GM18498 (cell line): ENCODE results near the gene PLEKHG4.
A peak's percentile ranks its signal among the peaks of the same experiment; 100 is the strongest.

Source experiments
- ATAC-seq: cut with Tn5 transposase; IDR thresholded peaks from one replicate; pipeline ENCODE4 v1.9.1; 2021; ENCODE audit warnings: mild to moderate bottlenecking, moderate library complexity; ENCODE audit not compliant: unreplicated experiment

Gene PLEKHG4

DNA sequence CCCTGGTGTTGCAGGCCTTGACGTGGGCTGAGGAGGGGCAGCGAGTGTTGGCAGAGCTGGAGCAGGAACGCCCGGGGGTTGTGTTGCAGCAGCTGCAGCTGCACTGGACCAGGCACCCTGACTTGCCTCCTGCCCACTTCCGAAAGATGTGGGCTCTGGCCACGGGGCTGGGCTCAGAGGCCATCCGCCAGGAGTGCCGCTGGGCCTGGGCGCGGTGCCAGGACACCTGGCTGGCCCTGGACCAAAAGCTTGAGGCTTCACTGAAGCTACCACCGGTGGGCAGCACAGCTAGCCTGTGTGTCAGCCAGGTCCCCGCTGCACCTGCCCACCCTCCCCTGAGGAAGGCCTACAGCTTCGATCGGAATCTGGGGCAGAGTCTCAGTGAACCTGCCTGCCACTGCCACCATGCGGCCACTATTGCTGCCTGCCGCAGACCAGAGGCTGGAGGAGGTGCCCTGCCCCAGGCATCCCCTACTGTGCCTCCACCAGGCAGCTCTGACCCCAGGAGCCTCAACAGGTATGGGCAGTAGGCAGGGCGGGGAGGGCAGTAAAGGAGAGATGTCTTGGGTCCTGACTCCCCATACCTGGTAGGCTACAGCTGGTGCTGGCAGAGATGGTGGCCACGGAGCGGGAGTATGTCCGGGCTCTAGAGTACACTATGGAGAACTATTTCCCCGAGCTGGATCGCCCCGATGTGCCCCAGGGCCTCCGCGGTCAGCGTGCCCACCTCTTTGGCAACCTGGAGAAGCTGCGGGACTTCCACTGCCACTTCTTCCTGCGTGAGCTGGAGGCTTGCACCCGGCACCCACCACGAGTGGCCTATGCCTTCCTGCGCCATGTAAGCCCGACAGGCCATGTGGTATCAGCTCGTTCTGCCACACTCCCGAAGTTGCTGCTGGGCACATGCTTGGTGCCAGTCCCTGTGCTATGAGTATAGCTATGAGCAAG, 5.6 kb downstream of the PLEKHG4 start:
- no peak for ATAC-seq

DNA sequence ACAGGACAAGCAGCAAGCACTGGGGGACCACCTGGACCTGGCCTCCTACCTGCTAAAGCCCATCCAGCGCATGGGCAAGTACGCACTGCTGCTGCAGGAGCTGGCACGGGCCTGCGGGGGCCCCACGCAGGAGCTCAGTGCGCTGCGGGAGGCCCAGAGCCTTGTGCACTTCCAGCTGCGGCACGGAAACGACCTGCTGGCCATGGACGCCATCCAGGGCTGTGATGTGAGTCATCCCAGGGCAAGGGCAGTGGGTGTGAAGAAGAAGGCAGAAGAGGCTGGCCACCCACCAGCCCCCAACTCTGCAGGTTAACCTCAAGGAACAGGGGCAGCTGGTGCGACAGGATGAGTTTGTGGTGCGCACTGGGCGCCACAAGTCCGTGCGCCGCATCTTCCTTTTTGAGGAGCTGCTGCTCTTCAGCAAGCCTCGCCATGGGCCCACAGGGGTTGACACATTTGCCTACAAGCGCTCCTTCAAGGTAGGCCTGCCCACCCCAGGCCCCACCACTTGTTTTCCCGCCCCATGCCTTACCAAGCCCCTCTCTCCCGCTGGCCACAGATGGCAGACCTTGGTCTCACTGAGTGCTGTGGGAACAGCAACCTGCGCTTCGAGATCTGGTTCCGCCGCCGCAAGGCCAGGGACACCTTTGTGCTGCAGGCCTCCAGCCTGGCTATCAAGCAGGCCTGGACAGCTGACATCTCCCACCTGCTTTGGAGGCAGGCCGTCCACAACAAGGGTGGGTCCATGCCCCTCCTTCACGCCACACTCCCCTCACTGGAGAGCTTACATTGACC, 7.3 kb downstream of the PLEKHG4 start:
- no peak for ATAC-seq

DNA sequence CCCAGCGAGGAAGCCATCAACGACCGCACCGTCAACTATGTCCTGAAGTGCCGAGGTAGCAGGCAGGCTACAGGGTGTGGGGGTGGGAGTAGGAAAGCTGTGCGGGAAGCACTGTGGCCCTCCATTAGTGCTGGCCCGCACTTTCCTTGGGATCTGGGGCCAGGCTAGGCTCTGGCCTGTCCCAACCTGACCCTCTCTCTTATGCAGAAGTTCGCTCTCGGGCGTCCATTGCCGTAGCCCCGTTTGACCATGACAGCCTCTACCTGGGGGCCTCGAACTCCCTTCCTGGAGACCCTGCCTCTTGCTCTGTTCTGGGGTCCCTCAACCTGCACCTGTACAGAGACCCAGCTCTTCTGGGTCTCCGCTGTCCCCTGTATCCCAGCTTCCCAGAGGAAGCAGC, 8.6 kb downstream of the PLEKHG4 start:
- no peak for ATAC-seq

DNA sequence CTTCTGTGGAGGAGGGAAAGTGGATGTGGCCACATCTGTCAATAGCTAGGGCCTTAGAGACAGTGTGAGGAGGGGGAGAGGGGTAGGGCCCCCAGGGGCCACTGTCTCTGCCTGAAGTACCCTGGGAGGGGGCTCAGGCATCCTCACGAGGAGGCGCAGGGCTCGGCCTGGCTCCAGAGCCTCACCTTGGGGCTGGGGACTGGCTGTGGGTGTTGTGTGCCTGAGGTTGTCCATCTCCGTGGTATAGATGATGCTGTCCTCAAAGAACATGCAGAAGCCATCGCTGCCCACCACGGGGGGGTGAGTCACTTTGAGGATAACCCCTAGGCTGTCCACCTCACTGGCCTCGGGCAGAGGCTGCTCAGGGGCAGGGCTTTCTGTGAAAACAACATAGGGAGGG, 12.1 kb downstream of the PLEKHG4 start:
- ATAC-seq: no peak

DNA sequence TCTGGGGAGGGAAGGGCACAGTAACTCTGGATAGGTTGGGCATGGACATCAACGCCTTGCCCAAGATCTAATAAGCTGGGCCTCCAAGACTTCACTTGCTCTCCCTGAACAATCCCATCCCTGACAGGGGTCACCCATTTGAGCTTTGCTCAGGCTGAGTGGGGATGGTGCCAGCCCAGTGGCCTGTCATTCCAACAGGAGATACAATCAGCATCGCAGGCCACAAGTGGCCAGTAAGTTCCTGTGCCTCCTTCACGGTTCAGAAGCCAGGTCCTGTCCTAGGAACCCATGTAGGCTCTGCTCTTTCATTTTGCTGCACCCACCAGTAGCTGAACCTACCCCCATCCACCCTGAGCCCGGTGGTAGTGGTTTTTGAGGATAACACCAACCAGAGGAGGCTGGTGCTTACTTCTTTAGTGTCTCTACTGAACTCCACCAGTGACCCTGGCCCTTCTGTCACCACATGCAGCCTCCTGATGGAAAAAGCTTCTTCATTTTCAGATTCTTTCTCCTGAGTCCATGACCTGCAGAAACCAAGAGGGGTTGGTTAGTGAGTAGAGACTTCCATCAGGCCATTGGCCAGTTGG, 14.9 kb downstream of the PLEKHG4 start:
- no peak for ATAC-seq

DNA sequence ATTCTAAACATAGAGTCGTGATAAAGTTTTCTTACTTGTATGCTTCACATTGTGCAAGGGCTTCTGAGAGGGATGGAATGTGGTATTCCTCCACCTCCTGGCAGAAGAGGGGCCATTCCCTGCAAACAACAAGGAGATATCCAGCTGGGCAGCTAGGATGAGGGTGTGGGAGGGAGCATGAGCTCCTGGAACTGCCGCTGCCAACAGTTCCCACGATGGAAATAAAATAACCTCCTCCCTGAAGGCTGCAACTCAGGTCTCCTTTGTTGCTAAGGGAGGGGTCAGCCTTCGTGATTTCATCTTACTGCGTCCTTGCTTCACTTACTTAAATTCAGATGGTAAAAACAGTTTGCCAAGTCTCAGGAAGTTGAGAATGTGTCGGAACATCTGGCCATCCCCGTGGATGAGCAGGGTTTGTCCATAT, 15.6 kb downstream of the PLEKHG4 start:
- no peak for ATAC-seq

DNA sequence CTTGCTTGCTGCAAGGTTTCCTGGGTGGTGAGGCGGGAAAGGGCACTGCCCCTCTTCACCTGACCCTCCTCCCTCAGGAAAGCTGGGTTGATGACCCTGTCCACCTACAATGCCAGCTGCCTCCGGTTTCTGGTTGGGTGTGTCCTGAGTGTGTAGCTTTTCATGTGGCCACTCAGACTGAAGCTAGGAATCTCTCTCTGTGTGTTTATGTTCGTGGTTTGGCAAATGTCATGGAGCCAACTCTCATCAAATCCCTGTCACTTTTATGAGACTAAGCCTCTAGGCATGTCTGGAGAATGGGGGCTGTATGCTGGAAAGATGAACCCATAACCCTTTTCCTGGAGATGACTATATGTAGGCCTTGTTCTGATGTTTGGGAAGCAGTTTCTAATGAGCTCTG, 17.1 kb downstream of the PLEKHG4 start:
- ATAC-seq: no peak

DNA sequence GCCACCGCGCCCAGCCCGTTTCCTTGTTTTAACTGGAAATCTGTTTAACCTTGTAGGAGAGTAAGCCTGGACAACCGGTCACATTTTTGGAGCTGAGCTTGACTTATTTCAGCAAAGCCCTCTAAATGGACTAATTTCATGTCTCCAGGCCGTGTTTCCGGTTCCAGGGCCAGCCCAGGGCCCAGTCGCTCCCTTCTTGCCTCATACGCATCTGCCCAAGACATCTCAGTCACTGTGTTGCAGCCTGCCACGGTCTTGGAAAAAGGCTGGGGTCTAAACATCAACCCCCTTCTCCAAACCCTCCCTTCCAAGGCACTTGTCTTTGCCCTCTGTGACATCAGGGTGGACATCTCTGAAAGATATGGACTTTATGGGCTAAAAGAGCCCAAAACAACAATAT, 18.9 kb downstream of the PLEKHG4 start:
- ATAC-seq: no peak

DNA sequence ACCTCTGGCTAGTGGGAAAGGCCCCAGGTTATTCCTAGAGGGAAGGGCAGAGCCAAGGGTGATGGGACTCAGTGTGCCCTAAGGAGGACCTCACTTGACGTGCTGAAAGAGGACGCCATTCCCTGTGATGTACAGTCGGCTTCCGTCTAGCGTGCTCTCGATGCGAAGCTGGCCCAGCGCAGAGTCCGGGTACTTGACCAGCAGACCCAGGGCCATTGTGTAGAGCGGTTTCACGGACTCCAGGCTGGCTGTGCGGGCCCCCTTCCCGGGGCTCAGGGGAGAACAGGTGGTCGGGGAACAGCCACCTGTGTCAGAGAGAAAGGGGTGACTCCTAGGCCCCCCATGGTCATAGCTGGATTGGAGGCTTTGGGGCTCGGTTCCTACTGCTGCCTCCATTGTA, 19.9 kb downstream of the PLEKHG4 start:
- ATAC-seq: no peak

DNA sequence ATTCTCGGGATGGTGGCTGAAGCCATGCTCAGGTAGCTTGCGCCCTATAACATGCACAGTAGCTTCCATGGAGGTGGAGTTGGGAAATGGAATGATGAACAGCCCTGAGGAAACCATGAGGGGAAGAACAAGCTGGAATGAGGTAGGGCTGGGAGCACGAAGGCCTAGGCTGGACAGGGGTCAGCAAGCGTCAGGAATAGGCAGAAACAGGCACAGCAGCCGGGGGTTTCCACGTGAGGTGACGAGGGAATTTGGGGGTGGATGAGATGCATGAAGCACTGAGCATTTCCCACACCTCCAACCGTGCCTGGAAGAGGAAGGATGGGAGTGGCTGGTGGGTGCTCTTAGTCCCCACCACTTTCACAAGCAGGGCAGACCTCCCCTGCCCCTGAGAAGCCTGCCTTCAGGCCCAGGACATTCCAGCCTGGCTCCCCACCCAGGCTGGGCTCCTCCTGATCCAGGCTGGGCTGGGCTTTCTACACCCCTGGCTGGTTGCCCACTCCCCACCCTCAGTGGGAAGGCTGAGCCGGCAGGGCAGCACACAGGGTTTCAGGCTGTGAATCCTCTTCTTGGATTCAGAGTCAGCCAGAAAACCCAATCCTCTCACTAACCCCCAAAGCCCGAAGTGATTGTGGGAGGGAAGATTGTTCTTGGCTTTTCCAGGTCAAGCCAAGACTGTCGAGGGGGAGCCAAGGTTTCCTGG, 21.9 kb downstream of the PLEKHG4 start:
- ATAC-seq: no peak

DNA sequence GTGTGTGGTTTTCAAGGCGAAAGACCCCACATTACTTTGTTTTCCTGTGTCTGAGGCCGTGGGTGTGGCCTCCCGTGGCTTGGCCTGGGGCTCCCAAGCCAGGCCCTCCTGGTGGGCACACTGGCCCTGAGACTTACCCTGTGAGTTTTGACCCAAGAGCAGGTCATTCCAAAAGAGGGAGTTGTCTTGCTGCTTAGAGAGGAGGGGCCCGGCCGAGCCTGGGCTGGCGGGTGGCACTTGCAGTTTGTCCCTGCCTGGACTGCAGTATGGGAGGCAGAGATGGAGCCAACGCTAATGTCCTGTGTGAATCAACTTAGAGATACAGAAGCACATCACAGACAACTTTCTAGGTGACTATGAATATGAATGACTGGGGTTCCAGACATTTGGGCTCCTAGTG, 22.7 kb downstream of the PLEKHG4 start:
- no peak for ATAC-seq

DNA sequence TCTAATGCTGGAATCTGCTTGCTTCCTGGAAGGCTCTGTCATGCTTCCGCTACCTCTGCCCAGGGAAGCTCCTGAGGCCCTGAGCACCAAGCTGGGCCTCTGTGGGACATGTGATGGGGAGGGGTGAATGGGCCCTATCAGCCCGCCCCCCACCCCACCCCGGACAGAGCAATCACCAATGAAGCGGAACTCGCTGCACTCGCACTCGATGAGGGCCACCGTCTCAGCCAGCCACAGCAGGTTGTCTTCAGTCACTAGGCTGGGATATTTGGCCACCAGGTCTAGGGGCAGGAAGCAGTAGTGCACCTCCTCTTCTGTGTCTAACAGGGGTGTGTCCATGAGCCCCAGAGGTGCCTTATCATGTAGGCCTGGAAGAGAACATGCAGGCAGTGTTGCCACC, 23.6 kb downstream of the PLEKHG4 start:
- no peak for ATAC-seq

DNA sequence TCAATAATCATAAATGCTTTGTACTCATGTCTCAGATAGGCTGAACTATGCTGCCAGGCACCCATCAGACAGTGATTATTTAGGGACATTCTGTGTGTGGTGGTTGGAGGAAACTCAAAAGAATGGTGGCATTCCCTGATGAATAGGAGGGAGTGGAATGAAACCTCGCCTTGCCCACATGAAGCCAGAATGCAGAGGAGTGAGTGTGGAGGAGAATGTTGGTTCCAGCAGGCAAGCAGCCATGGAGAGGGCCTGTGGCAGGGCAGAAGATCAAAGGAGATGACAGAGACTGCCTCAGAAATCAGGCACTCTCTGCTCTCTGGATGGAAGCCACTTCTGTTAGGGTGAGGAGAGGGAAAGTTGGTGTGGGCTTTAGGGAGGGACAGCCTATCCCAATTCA, 24.7 kb downstream of the PLEKHG4 start:
- ATAC-seq: no peak

DNA sequence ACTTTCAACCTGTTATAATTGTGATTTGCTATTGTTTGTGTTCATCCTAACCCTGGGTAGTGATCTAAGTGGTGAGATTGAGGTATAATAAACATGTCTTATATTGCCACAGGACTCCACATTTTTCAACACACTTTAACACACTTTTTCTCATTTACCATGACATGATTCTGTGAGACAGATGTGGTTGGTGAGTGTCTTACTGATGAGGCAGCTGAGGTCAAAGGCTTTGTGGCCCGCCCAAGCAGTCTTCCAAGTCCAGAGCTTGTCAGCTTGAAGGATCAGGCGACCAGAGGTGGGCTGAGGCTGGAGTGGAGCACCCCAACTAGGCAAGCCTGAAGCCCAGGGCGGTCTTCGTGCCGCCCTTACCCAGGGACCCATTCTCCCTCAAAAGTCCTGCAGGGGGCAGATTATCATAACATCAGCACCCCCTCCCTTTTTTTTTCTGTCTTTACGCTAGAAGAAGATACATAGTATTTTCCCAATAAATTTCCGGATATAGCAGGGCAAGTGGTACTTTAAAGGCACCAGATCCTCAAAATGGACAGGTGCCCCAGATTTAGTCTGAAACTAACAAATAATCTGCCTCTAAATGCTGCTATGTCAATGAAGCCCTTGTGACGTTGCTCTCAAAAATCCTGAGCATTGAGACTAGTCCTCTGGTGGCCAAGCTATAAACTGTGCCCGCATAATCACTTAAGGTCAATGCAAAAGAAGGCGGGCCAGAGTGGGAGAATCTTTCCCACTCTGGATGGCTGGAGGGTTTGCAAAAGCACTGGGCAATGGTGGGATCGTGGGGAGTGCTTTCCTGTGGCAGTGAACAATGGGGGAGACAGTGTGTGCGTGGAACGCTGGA, 26.1 kb downstream of the PLEKHG4 start:
- ATAC-seq: no peak

DNA sequence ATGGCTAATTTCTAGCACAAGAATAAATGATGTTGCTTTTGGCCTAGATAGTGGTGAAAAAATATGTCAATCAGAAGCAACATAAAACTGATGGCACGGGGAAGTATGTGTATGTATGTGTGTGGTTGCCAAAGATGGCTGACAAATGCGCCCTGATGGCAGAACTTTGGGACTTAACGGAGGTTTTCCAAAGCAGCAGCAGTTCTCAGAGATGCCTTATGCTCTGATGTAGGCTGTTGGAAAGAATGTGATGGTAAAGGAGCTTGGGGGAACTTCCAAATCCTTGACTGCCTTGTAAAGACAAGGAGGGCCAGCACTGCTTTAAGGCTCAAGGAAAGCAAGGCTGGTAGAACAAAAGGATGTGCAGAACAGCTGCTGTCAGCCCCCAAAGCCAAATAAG, 31.2 kb downstream of the PLEKHG4 start:
- ATAC-seq: no peak

DNA sequence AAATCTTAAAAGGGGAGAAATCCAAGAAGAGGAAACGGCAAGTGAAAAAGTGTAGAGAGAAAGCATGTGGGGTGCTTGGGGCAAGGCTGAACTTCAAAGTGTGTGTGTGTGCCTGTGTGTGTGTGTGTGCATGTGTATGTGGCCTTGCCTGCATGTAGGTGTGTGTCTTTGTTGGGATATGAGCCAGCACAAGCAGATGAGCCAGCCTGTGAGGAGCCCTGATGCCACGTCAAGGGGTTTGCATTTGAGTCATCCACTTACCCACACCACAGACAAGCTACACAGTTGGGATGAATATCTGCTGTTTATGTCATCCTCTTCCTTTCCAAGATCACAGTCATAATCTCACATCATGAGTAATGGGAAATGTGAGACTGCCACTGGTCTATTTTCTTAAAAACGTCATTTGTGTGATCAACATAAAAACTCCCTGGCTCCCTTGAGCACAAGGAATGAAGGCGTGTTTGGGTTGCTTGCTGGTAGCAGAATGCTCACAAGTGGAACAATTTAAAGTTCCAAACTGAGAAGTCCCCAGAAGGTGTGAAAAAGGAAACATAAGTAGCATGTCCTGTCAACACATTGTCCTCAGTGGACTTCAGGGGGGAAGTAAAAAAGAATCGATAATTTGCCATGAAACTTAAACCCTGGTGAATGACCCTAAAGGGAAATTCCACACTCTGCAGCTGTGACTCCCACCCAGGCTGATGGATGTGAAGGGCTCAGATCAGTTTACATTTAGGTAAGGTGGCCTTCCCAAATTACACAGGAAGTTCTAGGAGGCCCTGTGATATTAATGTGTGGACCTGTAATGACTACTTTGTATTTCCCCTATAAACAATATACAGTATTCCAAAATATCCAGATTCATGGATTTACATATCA, 32.5 kb downstream of the PLEKHG4 start:
- ATAC-seq: peak; percentile 86

DNA sequence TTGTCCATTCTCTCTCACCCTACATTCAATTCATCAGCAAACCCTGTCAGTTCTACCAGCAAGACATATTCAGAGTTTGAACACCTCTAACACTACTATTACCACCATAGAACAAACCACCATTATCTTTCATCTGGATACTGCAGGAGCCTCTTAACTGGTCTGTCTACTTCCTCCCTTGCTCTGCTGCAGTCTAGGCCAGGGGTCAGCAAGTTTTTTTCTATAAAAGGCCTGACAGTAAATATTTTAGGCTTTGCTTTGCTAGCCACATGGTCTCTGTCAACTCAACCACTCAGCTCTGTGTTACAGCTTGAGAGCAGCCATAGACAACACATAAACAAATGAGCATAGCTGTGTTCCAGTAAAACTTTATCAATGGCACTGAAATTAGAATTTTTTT, 33.4 kb downstream of the PLEKHG4 start:
- no peak for ATAC-seq

DNA sequence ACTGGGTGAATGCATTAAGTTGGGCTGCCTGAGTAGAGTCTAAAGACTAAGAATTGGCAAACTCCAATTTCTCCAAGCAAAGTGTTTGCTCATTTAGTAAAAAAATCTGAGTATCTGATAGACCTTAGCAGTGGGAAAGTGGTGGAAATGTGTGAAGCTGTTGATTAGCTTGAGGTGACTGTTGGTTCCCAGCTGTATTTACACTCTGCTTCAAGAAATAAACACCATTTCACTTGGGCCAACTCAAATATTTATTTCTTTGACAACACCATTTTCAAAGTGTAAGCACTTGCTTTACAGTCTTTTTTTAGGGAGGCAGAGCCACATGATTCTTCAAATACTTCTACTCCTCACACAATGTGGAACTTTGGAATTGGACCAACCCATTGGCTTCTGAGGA, 38.5 kb downstream of the PLEKHG4 start:
- ATAC-seq: no peak

DNA sequence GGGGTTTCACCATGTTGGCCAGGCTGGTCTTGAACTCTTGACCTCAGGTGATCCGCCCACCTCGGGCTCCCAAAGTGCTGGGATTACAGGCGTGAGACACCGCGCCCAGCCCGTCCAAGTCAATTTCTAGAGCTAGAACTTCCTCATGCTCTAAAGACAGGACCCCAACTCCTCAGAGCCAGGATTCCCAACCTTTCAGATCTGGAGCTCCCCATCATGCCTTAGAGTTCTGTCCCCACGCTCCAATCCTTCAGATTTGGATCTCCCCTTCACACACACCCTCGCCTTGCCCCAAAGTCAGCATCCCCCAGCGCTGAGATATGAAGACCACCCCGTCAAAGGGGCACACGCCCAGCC, 46.8 kb downstream of the PLEKHG4 start:
- no peak for ATAC-seq
